H1 (cell line): ENCODE results near the gene LRRC17. TPM values are rescaled to one million over a fixed set of nuclear protein-coding genes. Genes with fewer than 3 reads are reported as not detected.

Source experiments
- CTCF ChIA-PET: fragments of 300-600 bp; sonication (Branson Sonifier 250); formaldehyde crosslinking; loops from one replicate; lab custom pipeline; 2021; ENCODE audit not compliant: partially characterized antibody; lab: Charles Lee
- POLR2A ChIA-PET: fragments of 300-600 bp; sonication (Branson Sonifier 250); formaldehyde crosslinking; loops from one replicate; lab custom pipeline; 2021; ENCODE audit warnings: inconsistent platforms; ENCODE audit not compliant: partially characterized antibody; lab: Charles Lee
- DNase-seq, 2 experiments: peaks; one replicate each; pipeline versions ENCODE4 v3.0.0 to v3.0.0-alpha.2; 2010 to 2022; ENCODE audit warnings: low spot score in 2 of 2, low read depth in 1 of 2, mixed read lengths in 1 of 2
- FAIRE-seq: peaks from 2 replicates; lab custom pipeline; 2011; peaks lifted over from hg19 to GRCh38; lab: Jason Lieb, UNC
- H2AFZ ChIP-seq: 2 replicates; pipeline ENCODE4 v1.8.1; 2012; ENCODE audit warnings: low read length, inconsistent platforms
- H2AK5ac ChIP-seq: 2 replicates; pipeline ENCODE4 v1.6.1; 2013; ENCODE audit warnings: low read depth, low read length
- H2BK120ac ChIP-seq: replicated peaks from 2 replicates; pipeline ENCODE3; 2013; ENCODE audit warnings: low read depth, low read length, inconsistent platforms
- H2BK12ac ChIP-seq: 2 replicates; pipeline ENCODE4 v1.6.1; 2013; ENCODE audit warnings: low read depth, low read length
- H2BK15ac ChIP-seq: 2 replicates; pipeline ENCODE4 v1.6.1; 2013; ENCODE audit warnings: low read length
- H2BK20ac ChIP-seq: 2 replicates; pipeline ENCODE4 v1.6.1; 2013; ENCODE audit warnings: low read length
- H2BK5ac ChIP-seq: 2 replicates; pipeline ENCODE4 v1.6.1; 2013; ENCODE audit warnings: low read depth, low read length
- H3K14ac ChIP-seq: 2 replicates; pipeline ENCODE4 v1.6.1; 2013; ENCODE audit warnings: inconsistent platforms; ENCODE audit not compliant: insufficient read length
- H3K18ac ChIP-seq: 2 replicates; pipeline ENCODE4 v1.6.1; 2013; ENCODE audit warnings: low read length; ENCODE audit errors: extremely low read depth
- H3K23ac ChIP-seq: 2 replicates; pipeline ENCODE4 v1.6.1; 2013; ENCODE audit warnings: inconsistent platforms; ENCODE audit not compliant: insufficient read length
- H3K23me2 ChIP-seq: 2 replicates; pipeline ENCODE4 v1.6.1; 2013; ENCODE audit warnings: low read depth, low read length
- H3K27ac ChIP-seq: 2 replicates; pipeline ENCODE4 v1.6.1; 2011; ENCODE audit warnings: low read depth, low read length, inconsistent platforms
- H3K27me3 ChIP-seq, 4 experiments: replicated peaks in 1 of 4; 1 replicate in 1 of 4; 2 replicates in 3 of 4; pipeline versions ENCODE4 v1.6.1 to v1.8.1; 2011 to 2013; ENCODE audit warnings: low read length in 3 of 4, mild to moderate bottlenecking in 3 of 4, inconsistent platforms in 2 of 4, mixed read lengths in 2 of 4, moderate library complexity in 1 of 4; ENCODE audit not compliant: control insufficient read depth in 3 of 4, insufficient read depth in 3 of 4; ENCODE audit errors: extremely low read depth in 1 of 4
- H3K36me3 ChIP-seq, 4 experiments: 2 replicates each; pipeline versions ENCODE4 v1.6.1 to v1.8.1; 2011 to 2013; ENCODE audit warnings: mild to moderate bottlenecking in 4 of 4, low read length in 3 of 4, moderate library complexity in 2 of 4, control low read depth in 1 of 4, inconsistent platforms in 1 of 4; ENCODE audit not compliant: insufficient read depth in 4 of 4, control insufficient read depth in 2 of 4
- H3K4ac ChIP-seq: replicated peaks from 2 replicates; pipeline ENCODE3; 2013; ENCODE audit warnings: low read length, low read depth, mixed read lengths, inconsistent platforms; ENCODE audit not compliant: insufficient read length
- H3K4me1 ChIP-seq, 4 experiments: replicated peaks in 1 of 4; 1 replicate in 1 of 4; 2 replicates in 3 of 4; pipeline versions ENCODE4 v1.6.1 to v1.8.1; 2011 to 2013; ENCODE audit warnings: low read length in 3 of 4, inconsistent platforms in 2 of 4, mixed read lengths in 1 of 4; ENCODE audit not compliant: insufficient read depth in 4 of 4, control insufficient read depth in 3 of 4
- H3K4me2 ChIP-seq, 2 experiments: 2 replicates each; pipeline versions ENCODE4 v1.6.1 to v1.8.1; 2011 to 2013; ENCODE audit warnings: low read depth in 2 of 2, low read length in 2 of 2, control low read depth in 1 of 2, inconsistent platforms in 1 of 2, mild to moderate bottlenecking in 1 of 2; ENCODE audit not compliant: insufficient read depth in 1 of 2
- H3K4me3 ChIP-seq, 4 experiments: fragments of 200-600, 300-600 bp in 1 of 4; sonication (generic), shearing (Covaris generic), sonication (Bioruptor Twin) in 1 of 4; 2 replicates each; pipeline versions ENCODE4 v1.5.1 to v1.8.1; 2011 to 2016; ENCODE audit warnings: low read length in 4 of 4, low read depth in 3 of 4, control low read depth in 2 of 4, inconsistent platforms in 2 of 4, mild to moderate bottlenecking in 2 of 4, mixed read lengths in 1 of 4, moderate library complexity in 1 of 4; ENCODE audit not compliant: insufficient read depth in 2 of 4; ENCODE audit errors: extremely low read depth in 1 of 4
- H3K56ac ChIP-seq: replicated peaks from 2 replicates; pipeline ENCODE3; 2013; ENCODE audit warnings: low read depth, mild to moderate bottlenecking, mixed read lengths, low read length, inconsistent platforms; ENCODE audit not compliant: insufficient read length
- H3K79me1 ChIP-seq: 2 replicates; pipeline ENCODE4 v1.6.1; 2013; ENCODE audit warnings: low read depth, low read length, control low read depth
- H3K79me2 ChIP-seq, 2 experiments: 2 replicates each; pipeline versions ENCODE4 v1.6.1 to v1.8.1; 2012 to 2013; ENCODE audit warnings: low read length in 2 of 2, mild to moderate bottlenecking in 2 of 2, inconsistent platforms in 1 of 2; ENCODE audit not compliant: insufficient read depth in 2 of 2, control insufficient read depth in 1 of 2
- H3K9ac ChIP-seq, 4 experiments: replicated peaks in 1 of 4; 1 replicate in 1 of 4; 2 replicates in 3 of 4; pipeline versions ENCODE4 v1.6.1 to v1.8.1; 2011 to 2013; ENCODE audit warnings: low read depth in 3 of 4, low read length in 3 of 4, control low read depth in 2 of 4, mild to moderate bottlenecking in 2 of 4, moderate library complexity in 2 of 4, inconsistent platforms in 1 of 4; ENCODE audit errors: extremely low read depth in 1 of 4
- H3K9me3 ChIP-seq, 2 experiments: 2 replicates each; pipeline versions ENCODE4 v1.6.1 to v1.8.1; 2012 to 2013; ENCODE audit warnings: mild to moderate bottlenecking in 2 of 2, moderate library complexity in 2 of 2, control low read depth in 1 of 2, inconsistent platforms in 1 of 2, low read depth in 1 of 2, low read length in 1 of 2, mixed read lengths in 1 of 2; ENCODE audit not compliant: insufficient read depth in 2 of 2
- H4K20me1 ChIP-seq, 2 experiments: replicated peaks in 1 of 2; 2 replicates each; pipeline versions ENCODE3 to v1.8.1; 2011 to 2013; ENCODE audit warnings: inconsistent platforms in 2 of 2, low read length in 2 of 2, mild to moderate bottlenecking in 1 of 2; ENCODE audit not compliant: insufficient read depth in 2 of 2, control insufficient read depth in 1 of 2
- H4K5ac ChIP-seq: 2 replicates; pipeline ENCODE4 v1.6.1; 2013; ENCODE audit warnings: low read length, low read depth, mixed read lengths, inconsistent platforms; ENCODE audit not compliant: insufficient read length
- H4K8ac ChIP-seq: 2 replicates; pipeline ENCODE4 v1.8.0; 2013; ENCODE audit warnings: mild to moderate bottlenecking, moderate library complexity, low read length, inconsistent platforms; ENCODE audit not compliant: insufficient read depth; ENCODE audit errors: extremely low read depth
- H4K91ac ChIP-seq: replicated peaks from 2 replicates; pipeline ENCODE3; 2013; ENCODE audit warnings: low read length, mixed read lengths, inconsistent platforms; ENCODE audit not compliant: insufficient read length
- CHD1 ChIP-seq: IDR thresholded peaks from 2 replicates; pipeline ENCODE4 v1.6.1; 2012; ENCODE audit warnings: low read depth, low read length, improper control_type of control experiment
- E2F6 ChIP-seq: IDR thresholded peaks from 2 replicates; pipeline ENCODE4 v1.6.1; 2012; ENCODE audit warnings: inconsistent platforms
- EGR1 ChIP-seq: IDR thresholded peaks from 2 replicates; pipeline ENCODE4 v1.6.1; 2011; ENCODE audit warnings: low read depth, low read length, borderline replicate concordance
- FOSL1 ChIP-seq: IDR thresholded peaks from 2 replicates; pipeline ENCODE4 v1.6.1; 2011; ENCODE audit warnings: mild to moderate bottlenecking, low read depth, low read length, moderate library complexity; ENCODE audit not compliant: insufficient read depth
- HDAC2 ChIP-seq, 2 experiments: fragments of 300-600 bp in 1 of 2; sonication (generic) in 1 of 2; IDR thresholded peaks; 2 replicates each; pipeline ENCODE4 v1.6.1; 2011 to 2012; ENCODE audit warnings: low read depth in 2 of 2, low read length in 2 of 2, mild to moderate bottlenecking in 2 of 2, moderate library complexity in 2 of 2, borderline replicate concordance in 1 of 2, inconsistent platforms in 1 of 2
- JUND ChIP-seq: IDR thresholded peaks from 2 replicates; pipeline ENCODE4 v1.6.1; 2011; ENCODE audit warnings: mild to moderate bottlenecking, improper control_type of control experiment, low read length
- KDM1A ChIP-seq: fragments of 200-600, 300-600 bp; sonication (generic); IDR thresholded peaks from 2 replicates; pipeline ENCODE4 v1.7.1; 2016; ENCODE audit warnings: mild to moderate bottlenecking, low read length, borderline replicate concordance
- NRF1 ChIP-seq: IDR thresholded peaks from 2 replicates; pipeline ENCODE4 v1.6.1; 2011; ENCODE audit warnings: mild to moderate bottlenecking, low read depth, low read length, improper control_type of control experiment
- SIN3A ChIP-seq, 2 experiments: IDR thresholded peaks in 1 of 2; conservative IDR thresholded peaks in 1 of 2; 2 replicates each; pipeline ENCODE4 v1.6.1; 2011 to 2012; ENCODE audit warnings: low read length in 2 of 2, improper control_type of control experiment in 1 of 2, low read depth in 1 of 2, mild to moderate bottlenecking in 1 of 2
- SRF ChIP-seq: IDR thresholded peaks from 2 replicates; pipeline ENCODE4 v1.6.1; 2011; ENCODE audit warnings: mild to moderate bottlenecking, low read depth, low read length, moderate library complexity
- TBP ChIP-seq: IDR thresholded peaks from 2 replicates; pipeline ENCODE4 v1.6.1; 2011; ENCODE audit warnings: low read depth, low read length, improper control_type of control experiment
- TEAD4 ChIP-seq: IDR thresholded peaks from 2 replicates; pipeline ENCODE4 v1.6.1; 2012; ENCODE audit warnings: low read depth, low read length, inconsistent platforms, mixed read lengths
- YY1 ChIP-seq: IDR thresholded peaks from 2 replicates; pipeline ENCODE4 v1.6.1; 2011; ENCODE audit warnings: low read depth, mild to moderate bottlenecking, low read length
- polyA plus RNA-seq, 7 experiments: library from polyadenylated mRNA; depleted of rRNA in 3 of 7; stranded (reverse) in 5 of 7; unstranded in 2 of 7; fragments of >200 nt in 5 of 7; fragments of 200-250 nt in 2 of 7; gene quantifications; 1 replicate in 5 of 7; 2 replicates in 1 of 7; 4 replicates in 1 of 7; pipeline versions ENCODE4 v1.2.1 to v1.2.3, GENCODE V29; 2011 to 2013; ENCODE audit warnings: missing spikeins in 2 of 7, mixed read lengths in 2 of 7
- total RNA-seq: library from RNA; stranded (reverse); fragmentation: NEBNext Ultra II Directional; extraction: Animal tissue kit (Norgen Biotek cat#: 25700); gene quantifications from 2 replicates; pipeline ENCODE4 v1.2.1, GENCODE V29; 2021

Gene LRRC17
- total and polyA plus RNA-seq, 2 of the 8 experiments (the other 6 are each of a cell fraction or from before 2014, with no cell fraction given): 3.0 TPM

GRCh38 chr7:102953406-102953805 is 40.6 kb downstream of the LRRC17 start:
- Histone ChIP-seq H4K5ac (no peak overlapping the region), H3K4me2 (no peak overlapping the region), H3K4me3 (no peak overlapping the region), H3K14ac (no peak overlapping the region), H3K9ac (no peak overlapping the region), H3K4me1 (no peaks in the 10 kb centered on the region), H3K79me1 (no peaks in the 10 kb centered on the region), H2AK5ac (no peak overlapping the region), H3K23ac (no peak overlapping the region), H3K27me3 (no peaks in the 10 kb centered on the region), H4K8ac (no peak overlapping the region), H3K36me3 (no peaks in the 10 kb centered on the region), H3K79me2 (no peaks in the 10 kb centered on the region), H3K56ac (no peak overlapping the region), H4K91ac (no peak overlapping the region), H3K27ac (no peak overlapping the region), H3K23me2 (no peaks in the 10 kb centered on the region), H3K18ac (no peak overlapping the region), H2BK20ac (no peak overlapping the region), H2BK12ac (no peak overlapping the region), H3K4ac (no peak overlapping the region), H2BK15ac (no peak overlapping the region), H2AFZ (no peak overlapping the region), H3K9me3 (no peaks in the 10 kb centered on the region), H2BK120ac (no peak overlapping the region), H4K20me1 (no peaks in the 10 kb centered on the region), H2BK5ac (no peak overlapping the region)
- TF ChIP-seq EGR1 (no peak), NRF1 (no peak), CHD1 (no peak), HDAC2 (IDR thresholded peaks at IDR 0.05; ENCODE audit: borderline replicate concordance in 1 of 2, low read depth in 2 of 2, low read length in 2 of 2) (no peak), TEAD4 (no peak), SIN3A (conservative IDR thresholded peaks at IDR 0.05 in 1 of 2, IDR thresholded peaks at IDR 0.05 in 1 of 2; ENCODE audit: low read depth in 1 of 2, low read length in 2 of 2) (no peak), E2F6 (no peak), TBP (no peak), SRF (no peak), JUND (no peak), FOSL1 (no peak), YY1 (no peak), KDM1A (no peak)
- CTCF ChIA-PET: interaction anchor here (0.7 kb wide), 1 partner anchor 212 kb away, joined by 3 read pairs; no protein-coding TSS in a partner anchor
- DNase-seq (no peak), FAIRE-seq (no peak)
- POLR2A ChIA-PET: no interaction called here
